ENCODE results near the gene TOX3. TPM values are rescaled to one million over a fixed set of nuclear protein-coding genes. Genes with fewer than 3 reads are reported as not detected.

The TOX3 gene
- total and polyA plus RNA-seq, 2 experiments from 2014 or later = 9.8 to 15.6 TPM

DNA sequence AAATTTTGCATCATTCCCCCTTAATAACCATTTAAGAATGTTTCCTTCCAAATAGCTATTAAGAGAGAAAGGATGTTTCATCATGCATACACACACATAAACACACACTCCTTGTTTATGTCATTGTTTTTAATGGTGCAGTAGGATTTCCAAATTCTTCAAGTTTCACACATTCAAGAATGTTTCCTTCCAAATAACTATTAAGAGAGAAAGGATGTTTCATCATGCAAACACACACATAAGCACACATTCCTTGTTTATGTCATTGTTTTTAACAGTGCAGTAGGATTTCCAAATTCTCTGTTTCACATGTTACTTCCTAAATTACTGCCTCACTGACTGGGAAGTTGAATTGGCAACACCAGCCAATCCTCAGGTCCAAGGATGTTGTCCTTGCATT is 7.8 kb downstream of the TOX3 start (continued):
- TF ChIP-seq, protein P1, sequence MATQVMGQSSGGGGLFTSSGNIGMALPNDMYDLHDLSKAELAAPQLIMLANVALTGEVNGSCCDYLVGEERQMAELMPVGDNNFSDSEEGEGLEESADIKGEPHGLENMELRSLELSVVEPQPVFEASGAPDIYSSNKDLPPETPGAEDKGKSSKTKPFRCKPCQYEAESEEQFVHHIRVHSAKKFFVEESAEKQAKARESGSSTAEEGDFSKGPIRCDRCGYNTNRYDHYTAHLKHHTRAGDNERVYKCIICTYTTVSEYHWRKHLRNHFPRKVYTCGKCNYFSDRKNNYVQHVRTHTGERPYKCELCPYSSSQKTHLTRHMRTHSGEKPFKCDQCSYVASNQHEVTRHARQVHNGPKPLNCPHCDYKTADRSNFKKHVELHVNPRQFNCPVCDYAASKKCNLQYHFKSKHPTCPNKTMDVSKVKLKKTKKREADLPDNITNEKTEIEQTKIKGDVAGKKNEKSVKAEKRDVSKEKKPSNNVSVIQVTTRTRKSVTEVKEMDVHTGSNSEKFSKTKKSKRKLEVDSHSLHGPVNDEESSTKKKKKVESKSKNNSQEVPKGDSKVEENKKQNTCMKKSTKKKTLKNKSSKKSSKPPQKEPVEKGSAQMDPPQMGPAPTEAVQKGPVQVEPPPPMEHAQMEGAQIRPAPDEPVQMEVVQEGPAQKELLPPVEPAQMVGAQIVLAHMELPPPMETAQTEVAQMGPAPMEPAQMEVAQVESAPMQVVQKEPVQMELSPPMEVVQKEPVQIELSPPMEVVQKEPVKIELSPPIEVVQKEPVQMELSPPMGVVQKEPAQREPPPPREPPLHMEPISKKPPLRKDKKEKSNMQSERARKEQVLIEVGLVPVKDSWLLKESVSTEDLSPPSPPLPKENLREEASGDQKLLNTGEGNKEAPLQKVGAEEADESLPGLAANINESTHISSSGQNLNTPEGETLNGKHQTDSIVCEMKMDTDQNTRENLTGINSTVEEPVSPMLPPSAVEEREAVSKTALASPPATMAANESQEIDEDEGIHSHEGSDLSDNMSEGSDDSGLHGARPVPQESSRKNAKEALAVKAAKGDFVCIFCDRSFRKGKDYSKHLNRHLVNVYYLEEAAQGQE (IDR thresholded peaks at IDR 0.05; ENCODE audit: unreplicated experiment) = no peak
- TF ChIP-seq CREB1 (CRISPR knock-in tag; IDR thresholded peaks at IDR 0.05; ENCODE audit: low read depth) (no peak), ZNF114 (CRISPR knock-in tag; IDR thresholded peaks at IDR 0.05) (no peak), POLR2AphosphoS5 (IDR thresholded peaks at IDR 0.05; ENCODE audit: low read depth) (no peak)
- TF ChIP-seq, protein P2, sequence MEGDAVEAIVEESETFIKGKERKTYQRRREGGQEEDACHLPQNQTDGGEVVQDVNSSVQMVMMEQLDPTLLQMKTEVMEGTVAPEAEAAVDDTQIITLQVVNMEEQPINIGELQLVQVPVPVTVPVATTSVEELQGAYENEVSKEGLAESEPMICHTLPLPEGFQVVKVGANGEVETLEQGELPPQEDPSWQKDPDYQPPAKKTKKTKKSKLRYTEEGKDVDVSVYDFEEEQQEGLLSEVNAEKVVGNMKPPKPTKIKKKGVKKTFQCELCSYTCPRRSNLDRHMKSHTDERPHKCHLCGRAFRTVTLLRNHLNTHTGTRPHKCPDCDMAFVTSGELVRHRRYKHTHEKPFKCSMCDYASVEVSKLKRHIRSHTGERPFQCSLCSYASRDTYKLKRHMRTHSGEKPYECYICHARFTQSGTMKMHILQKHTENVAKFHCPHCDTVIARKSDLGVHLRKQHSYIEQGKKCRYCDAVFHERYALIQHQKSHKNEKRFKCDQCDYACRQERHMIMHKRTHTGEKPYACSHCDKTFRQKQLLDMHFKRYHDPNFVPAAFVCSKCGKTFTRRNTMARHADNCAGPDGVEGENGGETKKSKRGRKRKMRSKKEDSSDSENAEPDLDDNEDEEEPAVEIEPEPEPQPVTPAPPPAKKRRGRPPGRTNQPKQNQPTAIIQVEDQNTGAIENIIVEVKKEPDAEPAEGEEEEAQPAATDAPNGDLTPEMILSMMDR (conservative IDR thresholded peaks at IDR 0.05; ENCODE audit: low read depth in 2 of 2) = no peak

DNA sequence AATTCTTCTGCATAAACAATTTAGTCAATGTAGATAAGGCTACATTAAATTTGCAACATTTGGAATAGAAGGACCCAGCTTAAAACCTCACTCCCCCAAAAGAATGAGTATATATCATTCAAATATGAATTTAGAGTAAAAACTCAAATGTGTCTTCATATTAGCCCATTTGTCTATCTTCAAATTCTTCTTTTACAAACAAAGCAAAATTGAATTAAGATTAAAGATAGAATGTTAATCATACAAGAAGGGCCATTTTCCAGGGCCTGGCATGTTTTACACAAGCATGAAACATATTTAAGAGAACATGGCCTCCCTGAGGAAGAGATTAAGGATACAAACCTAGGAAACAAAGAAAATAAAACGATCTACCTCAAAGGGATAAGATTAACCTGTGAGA is 8.4 kb downstream of the TOX3 start:
- Mint-ChIP-seq H3K27me3 (ENCODE audit: insufficient read depth, low read depth, poor library complexity) (no peaks in the 10 kb centered on the region), H3K4me3 (no peak overlapping the region), H3K4me1 (peaks cover 13% of the 10 kb centered on the region), H3K9me3 (no peaks in the 10 kb centered on the region), H3K27ac (no peak overlapping the region), H3K36me3 (ENCODE audit: low read depth) (peaks cover 13% of the 10 kb centered on the region; the same call in 1 of the 3 replicates)
- Histone ChIP-seq H4K20me1 (replicated peaks; ENCODE audit: insufficient read depth) (peaks cover 17% of the 10 kb centered on the region), H3K4me3 (no peak overlapping the region), H3K27ac (ENCODE audit: low read depth) (no peak overlapping the region), H2AFZ (no peak overlapping the region), H3K4me2 (no peak overlapping the region), H3F3A (replicated peaks; ENCODE audit: low read depth) (no peaks in the 10 kb centered on the region), H3K27me3 (ENCODE audit: insufficient read depth) (peaks cover 2% of the 10 kb centered on the region; the same call in 1 of the 2 replicates), H3K4me1 (ENCODE audit: insufficient read depth) (peaks cover 6% of the 10 kb centered on the region), H3K36me3 (ENCODE audit: insufficient read depth) (no peaks in the 10 kb centered on the region), H3K9me2 (ENCODE audit: insufficient read depth) (peaks cover 20% of the 10 kb centered on the region; the same call in 1 of the 2 replicates), H3K79me2 (replicated peaks; ENCODE audit: insufficient read depth) (peaks cover 96% of the 10 kb centered on the region)
- ATAC-seq = no peak
- no peak for DNase-seq (ENCODE audit: low spot score)
- TF ChIP-seq NANOG (IDR thresholded peaks at IDR 0.05; ENCODE audit: borderline replicate concordance) = no peak
- TF ChIP-seq, protein P3, sequence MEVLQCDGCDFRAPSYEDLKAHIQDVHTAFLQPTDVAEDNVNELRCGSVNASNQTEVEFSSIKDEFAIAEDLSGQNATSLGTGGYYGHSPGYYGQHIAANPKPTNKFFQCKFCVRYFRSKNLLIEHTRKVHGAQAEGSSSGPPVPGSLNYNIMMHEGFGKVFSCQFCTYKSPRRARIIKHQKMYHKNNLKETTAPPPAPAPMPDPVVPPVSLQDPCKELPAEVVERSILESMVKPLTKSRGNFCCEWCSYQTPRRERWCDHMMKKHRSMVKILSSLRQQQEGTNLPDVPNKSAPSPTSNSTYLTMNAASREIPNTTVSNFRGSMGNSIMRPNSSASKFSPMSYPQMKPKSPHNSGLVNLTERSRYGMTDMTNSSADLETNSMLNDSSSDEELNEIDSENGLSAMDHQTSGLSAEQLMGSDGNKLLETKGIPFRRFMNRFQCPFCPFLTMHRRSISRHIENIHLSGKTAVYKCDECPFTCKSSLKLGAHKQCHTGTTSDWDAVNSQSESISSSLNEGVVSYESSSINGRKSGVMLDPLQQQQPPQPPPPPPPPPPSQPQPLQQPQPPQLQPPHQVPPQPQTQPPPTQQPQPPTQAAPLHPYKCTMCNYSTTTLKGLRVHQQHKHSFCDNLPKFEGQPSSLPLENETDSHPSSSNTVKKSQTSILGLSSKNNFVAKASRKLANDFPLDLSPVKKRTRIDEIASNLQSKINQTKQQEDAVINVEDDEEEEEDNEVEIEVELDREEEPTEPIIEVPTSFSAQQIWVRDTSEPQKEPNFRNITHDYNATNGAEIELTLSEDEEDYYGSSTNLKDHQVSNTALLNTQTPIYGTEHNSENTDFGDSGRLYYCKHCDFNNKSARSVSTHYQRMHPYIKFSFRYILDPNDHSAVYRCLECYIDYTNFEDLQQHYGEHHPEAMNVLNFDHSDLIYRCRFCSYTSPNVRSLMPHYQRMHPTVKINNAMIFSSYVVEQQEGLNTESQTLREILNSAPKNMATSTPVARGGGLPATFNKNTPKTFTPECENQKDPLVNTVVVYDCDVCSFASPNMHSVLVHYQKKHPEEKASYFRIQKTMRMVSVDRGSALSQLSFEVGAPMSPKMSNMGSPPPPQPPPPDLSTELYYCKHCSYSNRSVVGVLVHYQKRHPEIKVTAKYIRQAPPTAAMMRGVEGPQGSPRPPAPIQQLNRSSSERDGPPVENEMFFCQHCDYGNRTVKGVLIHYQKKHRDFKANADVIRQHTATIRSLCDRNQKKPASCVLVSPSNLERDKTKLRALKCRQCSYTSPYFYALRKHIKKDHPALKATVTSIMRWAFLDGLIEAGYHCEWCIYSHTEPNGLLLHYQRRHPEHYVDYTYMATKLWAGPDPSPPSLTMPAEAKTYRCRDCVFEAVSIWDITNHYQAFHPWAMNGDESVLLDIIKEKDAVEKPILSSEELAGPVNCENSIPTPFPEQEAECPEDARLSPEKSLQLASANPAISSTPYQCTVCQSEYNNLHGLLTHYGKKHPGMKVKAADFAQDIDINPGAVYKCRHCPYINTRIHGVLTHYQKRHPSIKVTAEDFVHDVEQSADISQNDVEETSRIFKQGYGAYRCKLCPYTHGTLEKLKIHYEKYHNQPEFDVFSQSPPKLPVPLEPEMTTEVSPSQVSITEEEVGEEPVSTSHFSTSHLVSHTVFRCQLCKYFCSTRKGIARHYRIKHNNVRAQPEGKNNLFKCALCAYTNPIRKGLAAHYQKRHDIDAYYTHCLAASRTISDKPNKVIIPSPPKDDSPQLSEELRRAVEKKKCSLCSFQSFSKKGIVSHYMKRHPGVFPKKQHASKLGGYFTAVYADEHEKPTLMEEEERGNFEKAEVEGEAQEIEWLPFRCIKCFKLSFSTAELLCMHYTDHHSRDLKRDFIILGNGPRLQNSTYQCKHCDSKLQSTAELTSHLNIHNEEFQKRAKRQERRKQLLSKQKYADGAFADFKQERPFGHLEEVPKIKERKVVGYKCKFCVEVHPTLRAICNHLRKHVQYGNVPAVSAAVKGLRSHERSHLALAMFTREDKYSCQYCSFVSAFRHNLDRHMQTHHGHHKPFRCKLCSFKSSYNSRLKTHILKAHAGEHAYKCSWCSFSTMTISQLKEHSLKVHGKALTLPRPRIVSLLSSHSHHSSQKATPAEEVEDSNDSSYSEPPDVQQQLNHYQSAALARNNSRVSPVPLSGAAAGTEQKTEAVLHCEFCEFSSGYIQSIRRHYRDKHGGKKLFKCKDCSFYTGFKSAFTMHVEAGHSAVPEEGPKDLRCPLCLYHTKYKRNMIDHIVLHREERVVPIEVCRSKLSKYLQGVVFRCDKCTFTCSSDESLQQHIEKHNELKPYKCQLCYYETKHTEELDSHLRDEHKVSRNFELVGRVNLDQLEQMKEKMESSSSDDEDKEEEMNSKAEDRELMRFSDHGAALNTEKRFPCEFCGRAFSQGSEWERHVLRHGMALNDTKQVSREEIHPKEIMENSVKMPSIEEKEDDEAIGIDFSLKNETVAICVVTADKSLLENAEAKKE (CRISPR knock-in tag; IDR thresholded peaks at IDR 0.05) = no peak
- no peak for TF ChIP-seq ZNF331 (CRISPR knock-in tag; IDR thresholded peaks at IDR 0.05; ENCODE audit: low read depth)
- TF ChIP-seq ZNF114 (CRISPR knock-in tag; IDR thresholded peaks at IDR 0.05) = no peak
- TF ChIP-seq, protein P4, sequence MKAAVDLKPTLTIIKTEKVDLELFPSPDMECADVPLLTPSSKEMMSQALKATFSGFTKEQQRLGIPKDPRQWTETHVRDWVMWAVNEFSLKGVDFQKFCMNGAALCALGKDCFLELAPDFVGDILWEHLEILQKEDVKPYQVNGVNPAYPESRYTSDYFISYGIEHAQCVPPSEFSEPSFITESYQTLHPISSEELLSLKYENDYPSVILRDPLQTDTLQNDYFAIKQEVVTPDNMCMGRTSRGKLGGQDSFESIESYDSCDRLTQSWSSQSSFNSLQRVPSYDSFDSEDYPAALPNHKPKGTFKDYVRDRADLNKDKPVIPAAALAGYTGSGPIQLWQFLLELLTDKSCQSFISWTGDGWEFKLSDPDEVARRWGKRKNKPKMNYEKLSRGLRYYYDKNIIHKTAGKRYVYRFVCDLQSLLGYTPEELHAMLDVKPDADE (IDR thresholded peaks at IDR 0.05) = no peak
- no peak for TF ChIP-seq STAT1 (IDR thresholded peaks at IDR 0.05; ENCODE audit: unreplicated experiment)
- TF ChIP-seq JUNB (IDR thresholded peaks at IDR 0.05; ENCODE audit: unreplicated experiment) = no peak
